PC-3 (cell line): ENCODE data around the gene GP1BB.

ENCODE experiments used
- EZH2 ChIP-seq: fragments of 300-600 bp; sonication (generic); IDR thresholded peaks from one replicate; pipeline ENCODE4 v1.6.1; 2017; ENCODE audit warnings: antibody characterized with exemption, mild to moderate bottlenecking, low read length; ENCODE audit not compliant: unreplicated experiment
- EZH2phosphoT487 ChIP-seq: fragments of 300-600 bp; sonication (generic); IDR thresholded peaks from 2 replicates; pipeline ENCODE4 v1.6.1; 2018; ENCODE audit warnings: mild to moderate bottlenecking, antibody characterized with exemption, low read length, borderline replicate concordance
- TF ChIP-seq, protein P1 (sequence below): fragments of 300-600 bp; sonication (generic); conservative IDR thresholded peaks from 2 replicates; pipeline ENCODE4 v1.5.1; 2017; ENCODE audit warnings: antibody characterized with exemption, low read depth, mild to moderate bottlenecking, low read length

DNA sequence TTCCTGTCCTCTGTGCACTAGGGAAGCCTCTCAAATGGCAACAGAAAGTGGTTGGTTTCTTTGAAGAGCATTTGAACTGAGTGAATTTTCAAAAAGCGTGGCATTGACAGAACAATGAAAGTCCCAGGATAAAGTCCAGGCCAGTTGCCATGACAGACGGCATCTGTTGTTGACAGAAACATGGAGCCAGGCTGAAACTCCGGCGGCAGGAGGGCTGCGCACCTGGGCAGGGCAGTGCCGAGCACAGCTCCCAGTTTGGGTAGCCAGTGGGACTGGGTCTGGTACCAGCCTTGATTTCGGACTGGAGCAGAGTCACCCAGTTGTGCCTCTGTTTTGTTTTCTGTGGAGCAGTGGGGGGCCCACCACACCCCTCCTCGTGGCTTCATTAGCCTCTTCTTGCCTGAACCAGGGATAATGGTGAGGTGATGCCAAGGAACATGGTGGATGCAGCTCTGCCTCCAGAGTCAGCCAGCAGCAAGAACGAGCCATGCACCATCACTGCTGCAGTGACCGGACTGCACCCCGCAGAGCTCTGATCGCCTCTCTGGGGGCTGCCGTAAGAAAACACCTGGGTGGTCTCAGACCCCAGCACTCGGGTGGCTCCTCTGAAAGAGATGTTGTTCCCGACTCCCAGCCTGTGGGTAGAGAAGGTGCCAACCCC, 18.9 kb upstream of the GP1BB start:
- TF ChIP-seq, protein P1, sequence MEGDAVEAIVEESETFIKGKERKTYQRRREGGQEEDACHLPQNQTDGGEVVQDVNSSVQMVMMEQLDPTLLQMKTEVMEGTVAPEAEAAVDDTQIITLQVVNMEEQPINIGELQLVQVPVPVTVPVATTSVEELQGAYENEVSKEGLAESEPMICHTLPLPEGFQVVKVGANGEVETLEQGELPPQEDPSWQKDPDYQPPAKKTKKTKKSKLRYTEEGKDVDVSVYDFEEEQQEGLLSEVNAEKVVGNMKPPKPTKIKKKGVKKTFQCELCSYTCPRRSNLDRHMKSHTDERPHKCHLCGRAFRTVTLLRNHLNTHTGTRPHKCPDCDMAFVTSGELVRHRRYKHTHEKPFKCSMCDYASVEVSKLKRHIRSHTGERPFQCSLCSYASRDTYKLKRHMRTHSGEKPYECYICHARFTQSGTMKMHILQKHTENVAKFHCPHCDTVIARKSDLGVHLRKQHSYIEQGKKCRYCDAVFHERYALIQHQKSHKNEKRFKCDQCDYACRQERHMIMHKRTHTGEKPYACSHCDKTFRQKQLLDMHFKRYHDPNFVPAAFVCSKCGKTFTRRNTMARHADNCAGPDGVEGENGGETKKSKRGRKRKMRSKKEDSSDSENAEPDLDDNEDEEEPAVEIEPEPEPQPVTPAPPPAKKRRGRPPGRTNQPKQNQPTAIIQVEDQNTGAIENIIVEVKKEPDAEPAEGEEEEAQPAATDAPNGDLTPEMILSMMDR = no peak
- no peak for TF ChIP-seq EZH2
- no peak for TF ChIP-seq EZH2phosphoT487
